GM23338 (cell line): Measurements from ENCODE around the gene CPLX4. TPM values are rescaled to one million over a fixed set of nuclear protein-coding genes. Genes with fewer than 3 reads are reported as not detected.

Experiments
- ATAC-seq: fragments of 200-7000 bp; cut with Tn5 transposase; 3 replicates; pipeline ENCODE4 v1.9.1; 2020
- DNase-seq: peaks from one replicate; pipeline ENCODE4 v3.0.0-alpha.2; 2015; ENCODE audit warnings: low spot score
- H2AFZ ChIP-seq: fragments of 200-600 bp; sonication (generic); 2 replicates; pipeline ENCODE4 v1.8.0; 2016; ENCODE audit warnings: antibody characterized with exemption, mild to moderate bottlenecking, moderate library complexity
- H3F3A ChIP-seq: fragments of 200-600 bp; sonication (generic); replicated peaks from 2 replicates; pipeline ENCODE4 v1.8.0; 2017; ENCODE audit warnings: antibody characterized with exemption, mixed run types, low read depth
- H3K27ac ChIP-seq: fragments of 200-600 bp; sonication (generic); 2 replicates; pipeline ENCODE4 v1.6.1; 2016; ENCODE audit warnings: low read depth
- H3K27me3 ChIP-seq: fragments of 200-600 bp; sonication (generic); 2 replicates; pipeline ENCODE4 v1.8.0; 2016; ENCODE audit warnings: mild to moderate bottlenecking, mixed run types, moderate library complexity; ENCODE audit not compliant: insufficient read depth
- H3K36me3 ChIP-seq: fragments of 200-600 bp; sonication (generic); 2 replicates; pipeline ENCODE4 v1.8.0; 2016; ENCODE audit warnings: mild to moderate bottlenecking; ENCODE audit not compliant: insufficient read depth
- H3K4me1 ChIP-seq: fragments of 200-600 bp; sonication (generic); 2 replicates; pipeline ENCODE4 v1.8.0; 2016; ENCODE audit warnings: mild to moderate bottlenecking, moderate library complexity; ENCODE audit not compliant: insufficient read depth
- H3K4me2 ChIP-seq: fragments of 200-600 bp; sonication (generic); 2 replicates; pipeline ENCODE4 v1.7.1; 2017; ENCODE audit warnings: mixed run types
- H3K4me3 ChIP-seq: fragments of 200-600 bp; sonication (generic); 2 replicates; pipeline ENCODE4 v1.6.1; 2016; ENCODE audit warnings: mixed run types
- H3K79me2 ChIP-seq: fragments of 200-600 bp; sonication (generic); replicated peaks from 2 replicates; pipeline ENCODE4 v1.8.0; 2017; ENCODE audit warnings: mild to moderate bottlenecking; ENCODE audit not compliant: insufficient read depth
- H3K9me2 ChIP-seq: fragments of 200-600 bp; sonication (generic); 2 replicates; pipeline ENCODE4 v1.8.0; 2017; ENCODE audit not compliant: insufficient read depth
- H4K20me1 ChIP-seq: fragments of 200-600 bp; sonication (generic); replicated peaks from 2 replicates; pipeline ENCODE4 v1.8.0; 2017; ENCODE audit warnings: mild to moderate bottlenecking; ENCODE audit not compliant: insufficient read depth
- H3K27ac Mint-ChIP-seq: 2 replicates; pipeline ENCODE4 v1.8.0; 2020; ENCODE audit warnings: inconsistent platforms, mild to moderate bottlenecking, moderate library complexity, mixed read lengths
- H3K27me3 Mint-ChIP-seq: 3 replicates; pipeline ENCODE4 v1.8.0; 2022; ENCODE audit warnings: low read depth, mild to moderate bottlenecking, moderate library complexity, mixed read lengths, inconsistent platforms; ENCODE audit not compliant: insufficient read depth, poor library complexity
- H3K36me3 Mint-ChIP-seq: 3 replicates; pipeline ENCODE4 v1.8.0; 2021; ENCODE audit warnings: low read depth, mild to moderate bottlenecking, inconsistent platforms, moderate library complexity, mixed read lengths
- H3K4me1 Mint-ChIP-seq: 3 replicates; pipeline ENCODE4 v1.8.0; 2020; ENCODE audit warnings: mild to moderate bottlenecking, inconsistent platforms, mixed read lengths
- H3K4me3 Mint-ChIP-seq: 3 replicates; pipeline ENCODE4 v1.8.0; 2021; ENCODE audit warnings: moderate library complexity, mild to moderate bottlenecking, inconsistent platforms, mixed read lengths
- H3K9me3 Mint-ChIP-seq: 3 replicates; pipeline ENCODE4 v1.8.0; 2020; ENCODE audit warnings: moderate library complexity, mild to moderate bottlenecking, inconsistent platforms, mixed read lengths
- CTCF ChIP-seq, 2 experiments: fragments of 200-600 bp in 1 of 2; sonication (generic) in 1 of 2; conservative IDR thresholded peaks; 2 replicates each; pipeline versions ENCODE4 v1.5.1 to v1.6.1; 2016 to 2017; ENCODE audit warnings: antibody characterized with exemption in 2 of 2, low read depth in 2 of 2, mild to moderate bottlenecking in 2 of 2, moderate library complexity in 1 of 2
- EZH2 ChIP-seq: fragments of 200-600 bp; sonication (generic); IDR thresholded peaks from one replicate; pipeline ENCODE4 v1.8.0; 2017; ENCODE audit warnings: antibody characterized with exemption, mild to moderate bottlenecking, low read depth; ENCODE audit not compliant: unreplicated experiment
- EZH2phosphoT487 ChIP-seq: fragments of 200-600 bp; sonication (generic); IDR thresholded peaks from one replicate; pipeline ENCODE4 v1.8.1; 2018; ENCODE audit warnings: antibody characterized with exemption; ENCODE audit not compliant: unreplicated experiment
- JUNB ChIP-seq: IDR thresholded peaks from one replicate; pipeline ENCODE4 v1.6.1; 2016; ENCODE audit warnings: antibody characterized with exemption; ENCODE audit not compliant: unreplicated experiment
- NANOG ChIP-seq: IDR thresholded peaks from 2 replicates; pipeline ENCODE4 v1.6.1; 2016; ENCODE audit warnings: antibody characterized with exemption, borderline replicate concordance
- POLR2AphosphoS5 ChIP-seq: IDR thresholded peaks from 2 replicates; pipeline ENCODE4 v1.6.1; 2016; ENCODE audit warnings: antibody characterized with exemption, low read depth
- REST ChIP-seq: IDR thresholded peaks from one replicate; pipeline ENCODE4 v1.6.1; 2018; ENCODE audit warnings: antibody characterized with exemption; ENCODE audit not compliant: unreplicated experiment
- ZNF114 ChIP-seq: fragments of 250-450 bp; sonication (Bioruptor Pico); IDR thresholded peaks from 2 replicates; pipeline ENCODE4 v1.5.0; 2020; ENCODE audit warnings: mild to moderate bottlenecking, moderate library complexity
- ZNF331 ChIP-seq: fragments of 250-450 bp; sonication (Bioruptor Pico); IDR thresholded peaks from 2 replicates; pipeline ENCODE4 v1.5.0; 2020; ENCODE audit warnings: low read depth, mild to moderate bottlenecking, moderate library complexity
- polyA plus RNA-seq: library from polyadenylated mRNA; unstranded; fragments of >200 nt; fragmentation: Nextera tagmentation; extraction: Ambion mirVana; gene quantifications from 2 replicates; pipeline ENCODE4 v1.2.1, GENCODE V29; 2016
- total RNA-seq: library from RNA; depleted of rRNA; stranded (reverse); fragments of >200 nt; shearing (Covaris generic); gene quantifications from 2 replicates; pipeline ENCODE4 v1.2.3, GENCODE V29; 2014
- TF ChIP-seq, protein P1 (sequence below): IDR thresholded peaks from 2 replicates; pipeline ENCODE4 v1.6.1; 2016; ENCODE audit warnings: antibody characterized with exemption

Gene CPLX4
- total and polyA plus RNA-seq, 2 experiments from 2014 or later, result not detected

- Mint-ChIP-seq H3K4me1 (no peaks in the 10 kb centered on the region), H3K4me3 (no peak overlapping the region), H3K27ac (no peak overlapping the region), H3K9me3 (no peaks in the 10 kb centered on the region), H3K36me3 (no peaks in the 10 kb centered on the region), H3K27me3 (no peaks in the 10 kb centered on the region)
- Histone ChIP-seq H3K79me2 (no peaks in the 10 kb centered on the region), H3K27me3 (no peaks in the 10 kb centered on the region), H4K20me1 (no peaks in the 10 kb centered on the region), H3K4me2 (no peak overlapping the region), H3K4me1 (no peaks in the 10 kb centered on the region), H3K27ac (no peak overlapping the region), H3K4me3 (no peak overlapping the region), H3K9me2 (no peaks in the 10 kb centered on the region), H3F3A (no peaks in the 10 kb centered on the region), H2AFZ (no peak overlapping the region), H3K36me3 (no peaks in the 10 kb centered on the region)
- no peak for TF ChIP-seq CTCF (conservative IDR thresholded peaks at IDR 0.05; ENCODE audit: low read depth in 2 of 2)
- TF ChIP-seq REST, result no peak
- no peak for TF ChIP-seq POLR2AphosphoS5
- no peak for TF ChIP-seq EZH2phosphoT487
- TF ChIP-seq EZH2, result no peak
- no peak for TF ChIP-seq NANOG
- TF ChIP-seq JUNB, result no peak
- ATAC-seq (no peak), DNase-seq (no peak)
Observed at GRCh38 chr18:59300676-59301285, 17.7 kb downstream of the CPLX4 start.

- no peak overlapping the region for H3K4me2 ChIP-seq
- no peaks in the 10 kb centered on the region for H3K4me1 ChIP-seq
- no peak overlapping the region for H3K27ac ChIP-seq
- Mint-ChIP-seq H3K36me3 (no peaks in the 10 kb centered on the region), H3K4me1 (no peaks in the 10 kb centered on the region), H3K9me3 (no peaks in the 10 kb centered on the region), H3K27me3 (no peaks in the 10 kb centered on the region), H3K4me3 (no peak overlapping the region), H3K27ac (no peak overlapping the region)
- H3K79me2 ChIP-seq, result no peaks in the 10 kb centered on the region
- H3K27me3 ChIP-seq, result no peaks in the 10 kb centered on the region
- H2AFZ ChIP-seq, result no peak overlapping the region
- DNase-seq, result no peak
- TF ChIP-seq NANOG (no peak), ZNF331 (no peak), POLR2AphosphoS5 (no peak), CTCF (conservative IDR thresholded peaks at IDR 0.05; ENCODE audit: low read depth in 2 of 2) (no peak), ZNF114 (CRISPR knock-in tag) (no peak)
- TF ChIP-seq, protein P1, sequence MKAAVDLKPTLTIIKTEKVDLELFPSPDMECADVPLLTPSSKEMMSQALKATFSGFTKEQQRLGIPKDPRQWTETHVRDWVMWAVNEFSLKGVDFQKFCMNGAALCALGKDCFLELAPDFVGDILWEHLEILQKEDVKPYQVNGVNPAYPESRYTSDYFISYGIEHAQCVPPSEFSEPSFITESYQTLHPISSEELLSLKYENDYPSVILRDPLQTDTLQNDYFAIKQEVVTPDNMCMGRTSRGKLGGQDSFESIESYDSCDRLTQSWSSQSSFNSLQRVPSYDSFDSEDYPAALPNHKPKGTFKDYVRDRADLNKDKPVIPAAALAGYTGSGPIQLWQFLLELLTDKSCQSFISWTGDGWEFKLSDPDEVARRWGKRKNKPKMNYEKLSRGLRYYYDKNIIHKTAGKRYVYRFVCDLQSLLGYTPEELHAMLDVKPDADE, result no peak
- H4K20me1 ChIP-seq, result no peaks in the 10 kb centered on the region
- no peaks in the 10 kb centered on the region for H3K36me3 ChIP-seq
- no peak for ATAC-seq
- no peaks in the 10 kb centered on the region for H3K9me2 ChIP-seq
- no peaks in the 10 kb centered on the region for H3F3A ChIP-seq
- H3K4me3 ChIP-seq, result no peak overlapping the region
Observed at GRCh38 chr18:59298871-59299270, 19.6 kb downstream of the CPLX4 start.
